K562 (cell line): ENCODE results near the gene POP5. TPM values are rescaled to one million over a fixed set of nuclear protein-coding genes. Genes with fewer than 3 reads are reported as not detected.

Source experiments
- AFF4 ChIP-seq: sonication (generic); formaldehyde crosslinking; IDR thresholded peaks from 2 replicates; pipeline ENCODE4 v1.8.0; 2023; ENCODE audit warnings: mild to moderate bottlenecking, missing genetic modification reagents
- ATF3 ChIP-seq, 2 experiments: fragments of 450-650 bp in 1 of 2; sonication (generic) in 1 of 2; formaldehyde crosslinking in 1 of 2; IDR thresholded peaks in 1 of 2; conservative IDR thresholded peaks in 1 of 2; 2 replicates each; pipeline versions ENCODE4 v1.6.1 to v1.8.1; 2016 to 2023; ENCODE audit warnings: mild to moderate bottlenecking in 2 of 2, moderate library complexity in 2 of 2, inconsistent platforms in 1 of 2, missing genetic modification reagents in 1 of 2
- CCNT2 ChIP-seq: IDR thresholded peaks from 2 replicates; pipeline ENCODE4 v1.6.1; 2011; ENCODE audit warnings: borderline replicate concordance, low read depth, mild to moderate bottlenecking, moderate library complexity, mixed read lengths, low read length; ENCODE audit not compliant: insufficient read length; ENCODE audit errors: extremely low read depth
- CEBPG ChIP-seq, 3 experiments: fragments of 200-800 bp in 1 of 3; sonication (Bioruptor generic) in 1 of 3; sonication (generic) in 1 of 3; formaldehyde crosslinking in 1 of 3; IDR thresholded peaks in 2 of 3; conservative IDR thresholded peaks in 1 of 3; 2 replicates each; pipeline versions ENCODE4 v1.6.1 to v1.8.0; 2016 to 2022; ENCODE audit warnings: missing compliant biosample characterization in 2 of 3, missing genetic modification characterization in 2 of 3, mild to moderate bottlenecking in 1 of 3, missing genetic modification reagents in 1 of 3
- CTBP1 ChIP-seq: fragments of 450-650 bp; IDR thresholded peaks from 2 replicates; pipeline ENCODE4 v1.6.1; 2016; ENCODE audit warnings: borderline replicate concordance
- E4F1 ChIP-seq: fragments of 250-450 bp; sonication (Bioruptor Pico); IDR thresholded peaks from 2 replicates; pipeline ENCODE4 v1.5.0; 2021; ENCODE audit warnings: mild to moderate bottlenecking, borderline replicate concordance
- ESRRA ChIP-seq: fragments of 450-650 bp; IDR thresholded peaks from 2 replicates; pipeline ENCODE4 v1.6.1; 2014; ENCODE audit warnings: low read depth, mild to moderate bottlenecking, moderate library complexity, borderline replicate concordance
- HIVEP1 ChIP-seq: fragments of 250-450 bp; sonication (Bioruptor Pico); IDR thresholded peaks from 2 replicates; pipeline ENCODE4 v1.4.0; 2020; ENCODE audit warnings: mild to moderate bottlenecking
- KLF16 ChIP-seq: IDR thresholded peaks from 2 replicates; pipeline ENCODE4 v1.6.1; 2016; ENCODE audit warnings: antibody characterized with exemption
- LEF1 ChIP-seq: fragments of 450-650 bp; IDR thresholded peaks from 2 replicates; pipeline ENCODE4 v1.6.1; 2016; ENCODE audit warnings: mild to moderate bottlenecking
- NFIX ChIP-seq: fragments of 250-450 bp; sonication (Bioruptor Pico); IDR thresholded peaks from 2 replicates; pipeline ENCODE4 v1.4.0; 2020; ENCODE audit warnings: low read depth, mild to moderate bottlenecking, moderate library complexity
- NR4A1 ChIP-seq, 2 experiments: fragments of 250-450 bp in 1 of 2; fragments of 450-650 bp in 1 of 2; sonication (Bioruptor Pico) in 1 of 2; IDR thresholded peaks; 2 replicates each; pipeline versions ENCODE4 v1.4.0 to v1.6.1; 2016 to 2020; ENCODE audit warnings: mild to moderate bottlenecking in 2 of 2, missing compliant biosample characterization in 1 of 2, missing genetic modification characterization in 1 of 2, moderate library complexity in 1 of 2
- RCOR1 ChIP-seq, 2 experiments: IDR thresholded peaks; 2 replicates each; pipeline ENCODE4 v1.6.1; 2012; ENCODE audit warnings: low read depth in 2 of 2, low read length in 2 of 2, borderline replicate concordance in 1 of 2, improper control_type of control experiment in 1 of 2
- RUNX1 ChIP-seq: sonication (generic); IDR thresholded peaks from 2 replicates; pipeline ENCODE4 v1.6.1; 2016; ENCODE audit warnings: antibody characterized with exemption, low read depth
- SMAD4 ChIP-seq: fragments of 250-450 bp; sonication (Bioruptor Pico); conservative IDR thresholded peaks from 2 replicates; pipeline ENCODE4 v1.8.0; 2021; ENCODE audit warnings: inconsistent platforms, mild to moderate bottlenecking, moderate library complexity
- TCFL5 ChIP-seq: fragments of 250-450 bp; sonication (Bioruptor Pico); conservative IDR thresholded peaks from 2 replicates; pipeline ENCODE4 v1.6.1; 2021; ENCODE audit warnings: mild to moderate bottlenecking, moderate library complexity, matching md5 sums
- TEAD1 ChIP-seq, 2 experiments: fragments of 450-650 bp in 1 of 2; sonication (generic) in 1 of 2; formaldehyde crosslinking; IDR thresholded peaks; 2 replicates each; pipeline versions ENCODE4 v1.4.0 to v1.8.0; 2020 to 2022; ENCODE audit warnings: mild to moderate bottlenecking in 2 of 2, missing genetic modification reagents in 1 of 2
- WHSC1 ChIP-seq: IDR thresholded peaks from one replicate; pipeline ENCODE4 v1.6.1; 2012; ENCODE audit warnings: low read length, control low read depth, inconsistent platforms
- ZNF217 ChIP-seq: sonication (generic); formaldehyde crosslinking; IDR thresholded peaks from 2 replicates; pipeline ENCODE4 v1.8.0; 2022; ENCODE audit warnings: mild to moderate bottlenecking, missing genetic modification reagents
- ZNF316 ChIP-seq: fragments of 450-650 bp; IDR thresholded peaks from 2 replicates; pipeline ENCODE4 v1.6.1; 2016
- ZNF436 ChIP-seq: fragments of 250-450, 450-650 bp; sonication (Bioruptor Pico); formaldehyde crosslinking; IDR thresholded peaks from 2 replicates; pipeline ENCODE4 v1.7.0; 2020; ENCODE audit warnings: mild to moderate bottlenecking
- ZSCAN29 ChIP-seq: fragments of 450-650 bp; IDR thresholded peaks from 2 replicates; pipeline ENCODE4 v1.6.1; 2017
- polyA plus RNA-seq, 8 experiments: library from polyadenylated mRNA; depleted of rRNA in 4 of 8; stranded (reverse) in 5 of 8; unstranded in 3 of 8; fragments of >200 nt; fragmentation: Nextera tagmentation in 2 of 8; fragmentation: Illumina TruSeq in 1 of 8; extraction: Ambion mirVana in 2 of 8; extraction: Trizol in 1 of 8; gene quantifications; 2 replicates each; pipeline versions ENCODE4 v1.2.1 to v1.2.3, GENCODE V29; 2011 to 2014; ENCODE audit warnings: inconsistent platforms in 1 of 8, missing spikeins in 1 of 8
- total RNA-seq, 7 experiments: library from RNA; depleted of rRNA in 6 of 7; stranded (reverse); fragments of >200 nt in 6 of 7; fragmentation: Illumina TruSeq in 2 of 7; extraction: Trizol in 2 of 7; gene quantifications; 2 replicates each; pipeline versions ENCODE4 v1.2.1 to v1.2.3, GENCODE V29; 2011 to 2021; ENCODE audit warnings: low replicate concordance in 1 of 7

The POP5 gene
- total and polyA plus RNA-seq, 9 of the 15 experiments (the other 6 are each of a cell fraction or from before 2014, with no cell fraction given) = 57.5 to 253 (median 73.8) TPM

GRCh38 chr12:120539303-120539702 is 41.9 kb downstream of the POP5 start (continued):
- TF ChIP-seq ZNF217 (no peak), ZNF316 (peak; percentile 97), ZSCAN29 (no peak), AFF4 (no peak), KLF16 (no peak), NR4A1 (CRISPR knock-in tag; IDR thresholded peaks at IDR 0.05) (no peak), NR4A1 (tag; IDR thresholded peaks at IDR 0.05) (no peak), ZNF436 (CRISPR knock-in tag) (no peak), CEBPG (CRISPR knock-in tag; IDR thresholded peaks at IDR 0.05) (peak; percentile 56; the same call in 1 of the 2 replicates), CEBPG (tag; conservative IDR thresholded peaks at IDR 0.05 in 1 of 2, IDR thresholded peaks at IDR 0.05 in 1 of 2) (no peak), CTBP1 (no peak), E4F1 (CRISPR knock-in tag) (no peak), ESRRA (no peak), SMAD4 (0 out of 2 replicates have a peak, but pooled peaks have one; percentile 6), ATF3 (IDR thresholded peaks at IDR 0.05) (0 out of 2 replicates have a peak, but pooled peaks have one; percentile 20), ATF3 (CRISPR knock-in tag; conservative IDR thresholded peaks at IDR 0.05) (no peak), NFIX (CRISPR knock-in tag) (no peak), RCOR1 (IDR thresholded peaks at IDR 0.05; ENCODE audit: borderline replicate concordance in 1 of 2, low read depth in 2 of 2, low read length in 2 of 2) (peak in 1 of 2 experiments; percentile 23; a peak in 1 of 4 replicates), RUNX1 (no peak), WHSC1 (no peak), LEF1 (peak; percentile 38; the same call in 1 of the 2 replicates), HIVEP1 (CRISPR knock-in tag) (no peak), TEAD1 (CRISPR knock-in tag; IDR thresholded peaks at IDR 0.05) (no peak), CCNT2 (no peak), TCFL5 (CRISPR knock-in tag) (no peak)
